Kidney epithelial cell (primary cell): Measurements from ENCODE around the gene HMOX2. TPM values are rescaled to one million over a fixed set of nuclear protein-coding genes. Genes with fewer than 3 reads are reported as not detected.

Experiments
- DNase-seq: peaks from one replicate; pipeline ENCODE4 v3.0.0-alpha.2; 2010; ENCODE audit warnings: low read depth
- H3K27me3 ChIP-seq: 2 replicates; pipeline ENCODE4 v1.6.0; 2011; ENCODE audit warnings: low read length; ENCODE audit not compliant: control insufficient read depth, insufficient read depth
- H3K36me3 ChIP-seq: 2 replicates; pipeline ENCODE4 v1.5.1; 2011; ENCODE audit warnings: low read length; ENCODE audit not compliant: control insufficient read depth, insufficient read depth
- H3K4me3 ChIP-seq: 2 replicates; pipeline ENCODE4 v1.5.1; 2011; ENCODE audit warnings: low read depth, mild to moderate bottlenecking, control low read depth, low read length
- total RNA-seq: library from RNA; depleted of rRNA; stranded (reverse); fragments of >200 nt; gene quantifications from 2 replicates; pipeline ENCODE4 v1.2.3, GENCODE V29; 2015
- TF ChIP-seq, protein P1 (sequence below): IDR thresholded peaks from 2 replicates; pipeline ENCODE4 v1.5.1; 2011; ENCODE audit warnings: mild to moderate bottlenecking, moderate library complexity, low read length, control low read depth, inconsistent platforms; ENCODE audit not compliant: insufficient read depth, poor library complexity, severe bottlenecking

The HMOX2 gene
- total RNA-seq, 1 donor from 2014 or later: 64.4 TPM

DNA sequence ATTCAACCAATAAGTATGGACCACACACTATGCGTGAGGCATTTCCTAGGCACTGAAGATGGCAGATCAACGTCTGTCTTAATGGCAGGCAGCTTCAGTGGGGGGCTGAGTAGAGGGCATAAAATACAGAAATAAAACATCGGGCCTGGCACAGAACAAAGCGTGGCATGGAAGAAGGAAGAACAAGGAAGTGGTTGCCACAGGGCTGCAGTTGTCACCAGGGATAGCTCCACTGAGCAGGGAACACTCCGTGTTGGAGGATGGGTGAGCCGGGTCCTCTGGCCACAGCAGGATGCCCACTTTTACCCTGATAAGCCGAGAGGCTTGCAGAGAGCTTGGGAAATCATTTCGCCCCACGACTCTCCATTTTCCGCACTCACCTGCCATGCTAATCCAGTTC lies 56.0 kb downstream of the HMOX2 start:
- Histone ChIP-seq H3K36me3 (no peaks in the 10 kb centered on the region), H3K4me3 (no peak overlapping the region), H3K27me3 (no peaks in the 10 kb centered on the region)
- TF ChIP-seq, protein P1, sequence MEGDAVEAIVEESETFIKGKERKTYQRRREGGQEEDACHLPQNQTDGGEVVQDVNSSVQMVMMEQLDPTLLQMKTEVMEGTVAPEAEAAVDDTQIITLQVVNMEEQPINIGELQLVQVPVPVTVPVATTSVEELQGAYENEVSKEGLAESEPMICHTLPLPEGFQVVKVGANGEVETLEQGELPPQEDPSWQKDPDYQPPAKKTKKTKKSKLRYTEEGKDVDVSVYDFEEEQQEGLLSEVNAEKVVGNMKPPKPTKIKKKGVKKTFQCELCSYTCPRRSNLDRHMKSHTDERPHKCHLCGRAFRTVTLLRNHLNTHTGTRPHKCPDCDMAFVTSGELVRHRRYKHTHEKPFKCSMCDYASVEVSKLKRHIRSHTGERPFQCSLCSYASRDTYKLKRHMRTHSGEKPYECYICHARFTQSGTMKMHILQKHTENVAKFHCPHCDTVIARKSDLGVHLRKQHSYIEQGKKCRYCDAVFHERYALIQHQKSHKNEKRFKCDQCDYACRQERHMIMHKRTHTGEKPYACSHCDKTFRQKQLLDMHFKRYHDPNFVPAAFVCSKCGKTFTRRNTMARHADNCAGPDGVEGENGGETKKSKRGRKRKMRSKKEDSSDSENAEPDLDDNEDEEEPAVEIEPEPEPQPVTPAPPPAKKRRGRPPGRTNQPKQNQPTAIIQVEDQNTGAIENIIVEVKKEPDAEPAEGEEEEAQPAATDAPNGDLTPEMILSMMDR: no peak
- DNase-seq: no peak

DNA sequence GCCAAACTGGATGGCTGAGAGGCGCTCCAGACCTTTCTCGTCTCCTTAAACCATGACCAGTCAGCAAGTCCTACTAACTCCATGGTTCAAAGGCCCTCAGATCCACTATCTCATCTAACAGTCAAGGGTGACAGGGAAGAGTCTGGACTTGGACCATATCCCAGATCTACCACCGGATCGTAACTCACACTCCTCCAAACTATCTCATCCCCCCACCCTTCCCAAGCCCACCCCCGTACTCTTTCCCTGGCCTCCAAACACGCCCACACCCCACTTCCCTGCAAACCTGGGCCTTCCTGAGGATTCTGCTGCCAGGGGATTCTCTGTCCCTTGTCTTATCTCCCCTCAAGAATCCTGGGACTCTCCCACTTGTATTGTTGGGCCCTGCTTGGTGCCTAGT lies 57.3 kb downstream of the HMOX2 start:
- TF ChIP-seq, protein P1: no peak
- DNase-seq: no peak
- no peak overlapping the region for H3K4me3 ChIP-seq
- H3K36me3 ChIP-seq: no peaks in the 10 kb centered on the region
- no peaks in the 10 kb centered on the region for H3K27me3 ChIP-seq

DNA sequence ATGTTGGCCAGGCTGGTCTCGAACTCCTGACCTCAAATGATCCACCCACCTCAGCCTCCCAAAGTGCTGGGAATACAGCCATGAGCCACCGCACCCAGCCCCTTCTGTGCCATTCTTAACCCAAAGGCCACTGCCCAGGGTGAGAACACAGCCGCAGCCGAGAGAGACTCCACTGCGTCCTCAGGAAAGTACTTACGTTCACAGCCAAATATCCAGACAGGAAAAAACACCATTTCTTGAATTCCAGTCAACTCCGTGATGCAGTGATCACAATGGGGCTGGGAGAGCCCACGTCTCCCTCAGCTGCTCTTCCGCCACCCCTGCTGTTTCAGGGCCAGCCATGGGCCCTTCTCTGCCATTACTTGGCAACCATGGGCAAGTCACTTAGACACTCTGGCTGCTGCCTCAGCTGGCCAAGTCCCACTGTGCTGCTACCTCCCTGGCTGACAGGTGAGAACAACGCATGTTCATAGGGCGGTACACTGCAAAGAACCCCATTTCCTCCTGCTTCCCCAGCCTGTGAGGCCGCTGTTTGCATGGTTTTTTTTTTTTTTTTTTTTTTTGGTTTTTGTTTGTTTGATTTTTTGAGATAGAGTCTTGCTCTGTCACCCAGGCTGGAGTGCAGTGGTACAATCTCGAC lies 58.1 kb downstream of the HMOX2 start:
- TF ChIP-seq, protein P1: no peak
- Histone ChIP-seq H3K4me3 (no peak overlapping the region), H3K36me3 (no peaks in the 10 kb centered on the region), H3K27me3 (no peaks in the 10 kb centered on the region)
- no peak for DNase-seq

DNA sequence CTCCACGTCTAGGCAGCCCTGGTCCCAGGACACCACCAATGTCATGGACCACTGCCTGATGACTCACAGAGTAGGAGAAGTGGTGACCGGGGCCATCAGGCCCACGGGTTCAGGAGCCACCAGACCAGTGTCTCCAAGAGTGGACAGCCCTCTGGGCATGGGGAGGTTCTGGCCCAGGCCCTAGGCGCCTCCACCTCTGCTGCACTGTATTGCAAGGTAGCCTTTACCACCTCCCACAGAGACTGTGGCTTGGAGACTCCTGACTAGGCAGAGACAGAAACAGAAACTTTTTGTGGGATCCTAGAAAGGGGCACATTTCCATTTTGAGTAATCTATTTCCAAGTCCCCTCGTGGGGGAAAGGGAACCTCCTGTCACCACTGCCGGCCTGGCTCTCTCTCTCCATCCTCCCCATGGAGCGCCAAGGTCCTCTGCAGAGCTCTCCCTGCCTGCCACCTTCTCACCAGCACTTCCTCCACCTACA lies 59.5 kb downstream of the HMOX2 start:
- Histone ChIP-seq H3K27me3 (no peaks in the 10 kb centered on the region), H3K4me3 (no peak overlapping the region), H3K36me3 (no peaks in the 10 kb centered on the region)
- TF ChIP-seq, protein P1: no peak
- DNase-seq: no peak

DNA sequence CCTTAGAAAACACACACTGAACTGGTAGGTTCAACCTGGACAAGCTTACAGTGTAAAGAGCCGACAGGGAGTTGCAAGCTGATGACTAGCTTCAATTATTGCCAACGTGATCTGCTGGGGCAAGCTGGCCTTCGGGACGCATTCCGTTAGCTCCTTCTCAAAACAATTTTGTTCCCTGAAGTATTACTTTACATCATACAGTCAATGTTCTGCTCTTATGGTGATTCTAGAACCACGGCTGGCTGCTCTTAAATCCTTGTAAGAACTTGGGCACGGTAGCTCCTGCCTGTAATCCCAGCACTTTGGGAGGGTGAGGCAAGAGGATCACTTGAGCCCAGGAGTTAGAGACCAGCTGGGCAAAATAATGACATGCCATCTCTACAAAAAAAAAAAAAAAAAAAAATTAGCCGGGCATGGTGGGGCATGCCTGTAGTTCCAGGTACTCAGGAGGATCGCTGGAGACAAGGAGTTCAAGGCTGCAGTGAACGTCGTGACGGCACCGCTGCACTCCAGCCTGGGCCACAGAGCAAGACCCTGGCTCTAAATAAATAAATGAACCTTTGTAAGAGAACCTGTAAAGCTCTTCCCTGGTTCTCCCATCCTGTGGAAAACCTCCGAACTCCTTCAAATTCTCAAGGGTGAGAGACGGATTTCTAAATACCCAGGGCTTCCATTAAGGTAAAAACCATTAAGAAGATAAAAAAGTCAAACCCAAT lies 60.4 kb downstream of the HMOX2 start:
- H3K27me3 ChIP-seq: no peaks in the 10 kb centered on the region
- TF ChIP-seq, protein P1: no peak
- no peak for DNase-seq
- no peak overlapping the region for H3K4me3 ChIP-seq
- no peaks in the 10 kb centered on the region for H3K36me3 ChIP-seq
